Kidney capillary endothelial cell (primary cell): ENCODE results near the gene GPR65.

Experiments used
- DNase-seq: peaks from one replicate; pipeline ENCODE4 v3.0.0-alpha.2; 2018; ENCODE audit warnings: low spot score

GPR65 gene

GRCh38 chr14:88040146-88040545, 35.2 kb downstream of the GPR65 start:
- no peak for DNase-seq

- DNase-seq, result no peak
Measured at GRCh38 chr14:88043529-88044443, 38.9 kb downstream of the GPR65 start.

- no peak for DNase-seq
Measured at GRCh38 chr14:88044444-88044758, 39.5 kb downstream of the GPR65 start.

- no peak for DNase-seq
Measured at GRCh38 chr14:88044776-88045446, 40.0 kb downstream of the GPR65 start.

- no peak for DNase-seq
Measured at GRCh38 chr14:88045705-88046104, 40.8 kb downstream of the GPR65 start.

GRCh38 chr14:88048351-88048750, 43.4 kb downstream of the GPR65 start:
- DNase-seq, result peak; percentile 52

GRCh38 chr14:88049266-88049665, 44.3 kb downstream of the GPR65 start:
- DNase-seq, result peak; percentile 25

GRCh38 chr14:88049936-88050335, 45.0 kb downstream of the GPR65 start:
- DNase-seq, result no peak

- no peak for DNase-seq
Measured at GRCh38 chr14:88060576-88060975, 55.6 kb downstream of the GPR65 start.

- DNase-seq, result no peak
Measured at GRCh38 chr14:88063811-88064210, 58.9 kb downstream of the GPR65 start.
